ENCODE measurements around the gene COL6A1.
"Not testable (repeated sequence)": the region's sequence is repeated elsewhere in the genome, so short reads cannot be mapped to it uniquely, and the experiment has no call there.

Gene COL6A1

DNA sequence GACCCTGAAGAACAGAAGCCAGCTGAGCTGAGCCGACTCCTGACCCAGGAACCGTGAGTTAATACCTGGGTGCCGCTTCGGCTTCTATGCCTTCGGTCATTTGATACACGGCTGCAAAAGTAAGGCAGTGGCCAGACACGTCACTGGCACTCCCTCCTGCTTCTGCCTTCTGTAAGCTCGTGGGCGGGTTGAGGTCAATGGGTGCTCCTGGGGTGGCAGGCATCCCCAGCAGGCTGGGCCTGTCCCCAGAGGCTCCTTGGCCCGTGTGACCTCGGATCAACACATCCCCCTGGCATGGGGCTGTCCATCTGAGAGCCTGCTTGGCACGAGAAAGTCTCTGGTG lies 35.7 kb upstream of the COL6A1 start:
- DNase-seq (ENCODE audit: low read depth, low spot score), result no peak

DNA sequence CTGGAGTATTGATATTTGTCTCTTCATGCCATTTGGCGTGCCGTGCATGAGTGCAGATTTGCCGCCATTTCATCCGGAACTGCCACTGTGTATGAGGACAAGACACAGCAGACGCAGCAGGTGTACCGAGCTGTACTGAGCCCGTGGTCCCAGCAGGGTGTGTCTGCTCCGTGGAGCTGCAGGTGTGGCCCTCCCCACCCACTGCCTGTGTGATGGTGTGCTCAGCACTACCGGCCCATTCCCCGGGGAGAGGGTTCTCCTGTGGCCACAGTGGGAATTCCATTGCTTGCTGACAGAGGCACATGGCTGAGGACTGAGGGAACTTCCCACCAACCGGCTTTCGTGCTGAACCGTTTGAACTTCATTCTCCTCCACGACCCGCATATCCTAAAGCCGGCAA lies 34.3 kb upstream of the COL6A1 start:
- DNase-seq (ENCODE audit: low read depth, low spot score), result no peak

DNA sequence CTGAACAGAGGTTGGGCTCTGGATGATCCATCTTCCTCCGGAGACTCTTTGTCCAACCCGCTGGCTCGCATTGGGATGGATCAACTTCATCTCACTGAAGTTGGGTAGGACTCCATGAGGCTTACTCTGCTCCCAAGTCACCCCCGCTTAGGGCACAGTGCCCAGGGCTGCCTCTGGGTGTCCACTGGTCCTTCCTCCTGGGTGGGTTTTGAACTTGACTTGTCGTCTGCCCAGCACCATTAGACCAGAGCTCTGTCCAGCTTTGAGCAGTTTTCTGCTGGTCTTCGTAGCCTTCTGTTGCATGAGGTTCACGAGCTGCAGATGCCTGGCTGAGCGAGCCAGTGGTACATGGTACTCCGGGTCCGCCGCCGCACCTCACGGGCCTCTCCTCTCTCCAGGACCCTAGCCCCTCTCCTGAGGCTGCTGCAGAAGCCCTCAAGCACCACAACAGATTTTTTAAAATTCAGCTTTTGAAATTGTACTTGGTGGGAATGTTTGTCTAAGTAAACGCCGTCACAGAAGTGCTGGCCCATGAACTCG lies 33.8 kb upstream of the COL6A1 start:
- DNase-seq (ENCODE audit: low read depth, low spot score), result no peak

DNA sequence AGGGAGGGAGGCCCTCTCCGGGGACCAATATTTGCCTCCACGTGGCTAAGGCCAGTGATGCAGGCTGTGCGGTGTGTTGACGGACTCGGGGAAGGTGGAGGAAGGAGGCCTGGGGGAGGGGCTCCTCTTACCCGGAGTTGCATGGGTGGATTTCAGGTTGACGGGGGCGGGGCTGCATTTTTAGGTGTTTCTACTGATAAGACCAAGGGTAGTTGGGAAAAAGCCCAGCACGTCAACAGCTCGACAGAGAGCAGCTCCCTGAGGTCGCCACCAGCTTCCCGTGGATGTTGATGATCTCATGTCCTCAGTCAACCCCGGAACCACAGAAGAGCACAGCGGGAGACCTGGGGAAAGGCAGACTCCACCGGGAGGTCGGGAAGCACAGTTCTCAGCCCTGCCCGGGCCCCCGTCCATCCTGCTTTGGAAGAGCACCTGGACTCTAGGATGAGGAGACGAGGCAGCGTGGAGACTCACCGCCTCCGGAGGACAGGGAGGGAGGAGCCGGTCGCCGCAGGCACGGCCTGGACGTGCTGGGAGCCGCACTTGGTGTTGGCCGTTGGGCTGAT lies 32.9 kb upstream of the COL6A1 start:
- DNase-seq (ENCODE audit: low read depth, low spot score), result no peak

DNA sequence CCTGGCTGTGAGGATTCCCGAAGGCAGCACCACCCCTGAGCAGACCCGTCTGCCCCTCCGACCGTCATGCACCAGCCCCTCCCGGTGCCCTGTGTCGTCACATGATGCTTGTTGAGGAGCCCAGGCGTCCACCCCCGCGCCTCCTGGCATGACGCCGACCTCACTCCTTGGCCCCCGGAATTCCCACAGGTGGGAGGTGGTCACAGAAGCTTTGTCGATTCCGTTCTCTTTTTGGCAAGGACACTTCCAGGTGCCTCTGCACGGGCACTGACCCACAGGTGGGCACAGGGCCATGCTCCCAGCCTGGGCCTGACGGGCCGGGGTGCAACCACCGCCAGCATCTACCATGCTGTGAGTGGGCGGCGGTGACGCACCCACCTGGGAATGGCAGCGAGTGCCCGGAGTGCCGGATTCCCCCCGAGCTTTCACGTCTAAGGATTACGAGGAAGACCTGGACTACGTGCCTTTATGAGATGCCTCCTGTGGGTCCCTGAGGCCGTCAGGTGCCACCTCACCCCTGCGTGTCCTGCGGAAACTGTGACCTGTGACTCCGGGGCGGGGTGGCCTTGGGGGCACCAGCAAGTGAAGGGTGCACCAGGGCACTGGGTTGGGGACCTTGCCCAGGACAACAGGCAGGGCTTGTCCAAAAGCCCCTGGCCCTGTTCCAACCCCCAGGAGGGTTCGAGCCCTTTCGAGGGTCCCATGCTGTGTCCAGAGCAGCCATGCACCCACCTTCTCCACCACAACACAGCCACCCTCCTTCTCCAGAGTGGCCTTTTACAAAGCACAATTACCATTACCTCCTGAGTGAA lies 31.4 kb upstream of the COL6A1 start:
- DNase-seq (ENCODE audit: low read depth, low spot score), result no peak

DNA sequence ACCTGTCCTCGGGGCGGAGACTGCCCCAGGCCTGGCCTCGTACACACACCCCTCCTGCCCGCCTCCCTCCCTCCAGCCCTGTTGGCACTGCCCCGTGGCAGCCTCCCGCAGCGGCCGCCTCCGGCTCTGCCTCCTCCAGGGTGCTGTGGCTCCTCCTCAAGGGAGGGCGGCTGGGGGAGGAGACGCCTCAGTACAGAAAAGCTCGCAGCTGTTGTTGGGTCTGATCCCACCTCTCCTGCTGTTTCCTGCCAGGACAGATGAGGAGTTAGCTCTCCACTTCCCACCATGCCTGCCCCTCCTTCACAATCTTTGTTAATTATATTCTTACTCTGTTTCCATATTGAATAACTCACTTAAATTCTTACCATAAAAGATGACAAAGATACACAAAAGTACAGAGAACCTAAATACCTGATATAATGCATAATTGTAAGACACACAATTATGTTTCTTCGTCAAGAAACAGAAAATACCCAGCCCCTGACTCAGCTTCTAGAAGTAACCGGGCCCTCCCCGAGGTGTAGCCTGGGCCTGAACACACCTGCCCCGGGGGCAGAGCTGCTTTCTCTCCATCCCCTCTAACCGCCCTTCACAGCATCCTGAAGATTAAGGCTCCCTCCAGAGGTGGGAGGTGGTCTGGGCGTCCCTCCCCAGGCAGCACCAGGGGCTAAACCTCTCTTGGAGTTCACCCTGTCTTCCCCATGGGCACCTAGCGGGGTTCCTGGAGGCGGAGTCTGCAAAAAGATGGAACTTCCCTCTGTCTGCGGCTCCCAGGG lies 30.6 kb upstream of the COL6A1 start:
- DNase-seq (ENCODE audit: low read depth, low spot score), result no peak

DNA sequence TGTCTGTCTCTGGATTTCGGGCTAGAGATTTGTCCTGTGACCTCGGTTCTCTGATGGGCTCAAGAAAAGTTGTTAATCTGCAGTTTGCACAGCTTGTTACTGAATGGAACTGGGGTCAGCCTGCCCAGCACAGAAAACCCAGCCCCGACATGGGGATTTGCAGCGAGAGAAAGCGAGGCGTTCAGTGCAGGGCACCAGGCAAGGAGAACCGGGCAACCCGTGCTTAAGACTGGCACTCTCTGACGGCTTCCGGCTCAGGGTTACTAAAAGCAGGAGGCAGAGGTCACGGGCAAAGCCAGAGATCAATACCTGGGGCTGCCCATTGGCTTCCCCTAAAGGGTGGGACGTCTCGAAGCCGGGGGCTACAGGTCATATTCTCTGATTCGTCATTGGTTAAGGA lies 29.9 kb upstream of the COL6A1 start:
- DNase-seq (ENCODE audit: low read depth, low spot score), result no peak

DNA sequence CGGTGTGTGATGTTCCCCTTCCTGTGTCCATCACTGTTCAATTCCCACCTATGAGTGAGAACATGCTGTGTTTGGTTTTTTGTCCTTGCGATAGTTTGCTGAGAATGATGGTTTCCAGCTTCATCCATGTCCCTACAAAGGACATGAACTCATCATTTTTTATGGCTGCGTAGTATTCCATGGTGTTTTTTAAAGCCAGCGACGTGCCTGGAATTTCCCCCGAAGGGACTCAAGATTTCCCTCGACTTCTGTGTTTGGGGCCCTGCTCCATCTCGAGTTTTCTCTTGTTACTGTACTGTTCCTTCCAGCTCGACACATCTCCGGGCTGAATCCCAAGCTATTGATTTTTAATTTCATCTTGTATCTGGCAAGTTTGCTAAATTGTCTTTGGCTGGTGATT lies 29.0 kb upstream of the COL6A1 start:
- not testable (repeated sequence) for DNase-seq (ENCODE audit: low read depth, low spot score)

DNA sequence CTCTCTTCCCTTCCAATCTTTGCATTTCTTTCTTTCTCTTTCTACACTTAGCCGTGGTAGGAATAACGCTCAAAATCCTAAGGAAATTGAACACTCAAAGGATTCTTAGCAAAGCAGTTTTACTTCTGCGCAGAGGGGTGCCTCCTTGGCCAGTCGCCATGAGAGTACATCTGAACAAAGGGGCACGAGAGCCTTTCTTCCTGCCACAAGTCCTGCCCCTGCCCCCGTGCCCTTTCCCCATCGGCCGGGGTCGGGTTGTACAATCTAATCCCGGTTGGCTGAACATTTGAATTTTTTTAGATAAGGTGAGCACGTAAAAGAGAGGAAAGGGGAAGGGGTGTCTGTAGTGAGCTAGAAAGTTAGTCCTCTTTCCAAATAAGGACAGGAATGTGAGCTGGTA lies 28.6 kb upstream of the COL6A1 start:
- DNase-seq (ENCODE audit: low read depth, low spot score), result no peak

DNA sequence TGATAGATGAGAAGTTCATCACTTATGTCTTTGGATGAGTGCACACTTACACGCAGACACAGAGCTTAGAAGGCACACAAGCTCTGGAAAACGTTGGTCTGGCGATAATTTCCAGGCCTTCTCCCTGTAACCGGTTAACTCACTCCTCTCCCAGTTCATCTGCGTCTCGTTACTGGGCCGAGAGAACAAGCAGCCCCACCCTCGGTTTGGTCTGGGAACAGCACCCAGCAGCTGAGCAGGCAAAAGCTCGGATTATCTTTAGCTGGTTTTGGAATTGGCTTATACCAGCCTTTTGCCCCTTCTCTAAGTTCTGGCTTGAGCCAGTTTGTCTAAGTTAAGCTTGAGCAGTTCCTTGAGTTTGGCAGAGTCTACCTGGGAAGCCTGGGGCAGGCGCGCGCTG lies 27.3 kb upstream of the COL6A1 start:
- no peak for DNase-seq (ENCODE audit: low read depth, low spot score)

DNA sequence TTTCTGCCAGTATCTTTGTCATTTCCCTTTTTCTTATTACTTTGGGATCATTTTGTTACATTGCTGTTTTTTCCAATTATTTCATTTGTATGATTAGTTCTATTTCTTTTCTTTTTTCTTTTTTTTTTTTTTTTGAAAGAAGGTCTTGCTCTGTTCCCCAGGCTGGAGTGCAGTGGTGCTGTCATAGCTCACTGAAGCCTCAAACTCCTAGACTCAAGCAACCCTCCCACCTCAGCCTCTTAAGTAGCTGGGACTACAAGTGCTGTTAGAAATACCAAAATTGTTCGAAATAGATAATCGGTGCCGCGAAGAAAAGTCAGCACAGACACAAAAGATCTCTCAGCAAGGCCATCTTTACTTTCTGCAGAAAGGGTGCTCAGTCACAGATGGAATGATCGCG lies 26.6 kb upstream of the COL6A1 start:
- DNase-seq (ENCODE audit: low read depth, low spot score), result no peak

DNA sequence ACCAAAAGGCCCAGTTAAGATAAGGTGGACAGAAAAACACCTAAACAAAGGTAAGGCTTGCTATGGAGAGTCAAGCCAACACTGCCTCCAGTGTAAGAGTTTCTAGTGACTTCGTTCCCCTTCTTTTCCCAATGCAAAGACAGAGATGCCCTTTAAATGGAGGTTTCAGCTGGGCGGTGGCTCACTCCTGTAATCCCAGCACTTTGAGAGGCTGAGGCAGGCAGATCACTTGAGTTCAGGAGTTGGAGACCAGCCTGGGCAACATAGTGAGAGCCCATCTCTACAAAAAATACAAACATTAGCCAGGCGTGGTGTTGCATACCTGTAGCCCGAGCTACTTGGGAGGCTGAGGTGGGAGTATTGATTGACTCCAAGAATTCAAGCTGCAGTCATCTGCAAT lies 24.0 kb upstream of the COL6A1 start:
- no peak for DNase-seq (ENCODE audit: low read depth, low spot score)

DNA sequence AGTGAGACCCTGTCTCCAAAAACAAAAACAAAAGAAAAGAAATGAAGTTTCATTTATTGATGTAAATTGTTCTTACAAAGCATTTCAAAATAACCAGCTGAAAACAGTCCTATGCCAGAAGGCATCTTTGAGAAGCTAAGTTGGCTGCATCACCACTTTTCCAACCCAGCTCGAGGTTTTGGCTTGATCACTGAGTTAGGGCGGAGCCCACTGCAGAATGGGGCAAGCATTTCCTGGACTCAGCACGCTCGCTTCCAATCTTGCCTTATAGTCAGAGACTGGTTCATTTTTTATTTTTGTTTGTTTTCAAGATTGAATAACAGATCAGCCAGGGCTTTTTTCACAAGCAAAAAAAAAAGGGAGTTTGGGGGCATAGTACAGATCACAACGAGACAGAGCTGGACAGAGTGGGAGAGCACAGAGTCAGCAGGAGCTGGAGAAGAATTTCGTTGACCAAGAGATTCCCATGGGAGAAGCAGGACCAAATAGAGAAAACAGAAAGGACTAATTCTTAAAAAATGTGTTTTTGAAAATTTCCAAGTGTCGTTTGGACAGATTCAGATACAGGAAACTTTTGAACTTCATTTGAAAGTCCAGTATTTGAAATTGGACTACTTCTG lies 23.5 kb upstream of the COL6A1 start:
- no peak for DNase-seq (ENCODE audit: low read depth, low spot score)

DNA sequence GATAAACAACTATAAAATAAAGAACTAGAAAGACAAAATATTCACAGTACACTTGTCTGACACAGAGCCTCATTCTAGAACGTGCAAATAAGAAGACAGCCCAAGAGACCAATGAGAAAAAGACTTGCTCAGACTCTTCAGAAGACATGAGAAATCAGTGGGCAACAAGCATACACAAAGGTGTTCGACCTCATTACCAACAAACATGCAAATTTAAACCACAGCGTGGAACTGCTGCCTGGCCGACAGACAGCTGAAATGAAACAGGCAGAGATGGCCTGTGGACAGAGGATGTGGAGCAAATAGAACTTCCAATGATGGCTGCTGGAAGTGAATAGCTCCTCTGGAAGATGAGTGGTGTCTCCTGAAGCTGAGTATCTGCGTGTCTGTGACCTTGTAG lies 22.4 kb upstream of the COL6A1 start:
- no peak for DNase-seq (ENCODE audit: low read depth, low spot score)

DNA sequence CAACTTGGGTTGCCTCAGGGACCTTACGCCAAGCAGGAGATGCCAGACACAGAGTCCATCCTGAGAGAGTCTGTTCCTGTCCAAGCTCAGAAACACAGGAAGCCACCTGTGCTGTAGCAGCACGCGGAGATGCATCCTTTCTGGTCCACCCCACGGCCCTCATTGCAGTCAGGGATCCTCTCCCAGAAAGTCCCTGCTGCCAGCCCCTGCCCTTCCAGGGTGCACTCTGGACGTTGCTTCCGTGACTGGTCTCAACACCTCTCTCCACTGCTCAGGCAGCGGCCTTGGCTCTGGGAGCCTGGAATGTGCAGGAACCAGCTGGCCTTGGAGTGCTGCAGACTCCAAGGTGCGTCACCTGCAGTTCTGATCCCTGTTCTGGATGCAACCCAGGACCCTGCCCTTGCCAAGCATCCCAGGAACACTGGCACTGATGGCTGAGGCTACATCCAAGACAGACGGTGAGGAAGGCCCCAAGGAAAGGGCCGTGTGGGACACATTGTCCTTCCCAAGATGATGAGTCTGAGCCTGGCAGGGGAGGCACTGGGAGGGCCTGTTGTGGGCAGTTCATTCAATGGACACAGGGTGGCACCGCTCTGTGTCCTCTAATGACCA lies 21.7 kb upstream of the COL6A1 start:
- no peak for DNase-seq (ENCODE audit: low read depth, low spot score)

DNA sequence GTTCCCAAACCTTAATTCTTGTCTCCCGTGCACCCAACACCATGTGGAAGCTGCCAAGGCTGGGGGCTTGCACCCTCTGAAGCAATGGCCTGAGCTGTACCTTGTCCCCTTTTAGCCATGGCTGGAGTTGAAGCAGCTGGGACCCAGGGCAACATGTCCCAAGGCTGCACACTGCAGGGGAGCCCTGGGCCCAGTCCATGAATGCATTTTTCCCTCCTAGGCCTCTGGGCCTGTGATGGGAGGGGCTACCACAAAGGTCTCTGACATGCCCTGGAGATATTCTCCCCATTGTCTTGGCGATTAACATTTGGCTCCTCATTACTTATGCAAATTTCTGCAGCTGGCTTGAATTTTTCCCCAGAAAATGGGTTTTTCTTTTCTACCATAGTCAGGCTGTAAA lies 20.2 kb upstream of the COL6A1 start:
- DNase-seq (ENCODE audit: low read depth, low spot score), result not testable (repeated sequence)

DNA sequence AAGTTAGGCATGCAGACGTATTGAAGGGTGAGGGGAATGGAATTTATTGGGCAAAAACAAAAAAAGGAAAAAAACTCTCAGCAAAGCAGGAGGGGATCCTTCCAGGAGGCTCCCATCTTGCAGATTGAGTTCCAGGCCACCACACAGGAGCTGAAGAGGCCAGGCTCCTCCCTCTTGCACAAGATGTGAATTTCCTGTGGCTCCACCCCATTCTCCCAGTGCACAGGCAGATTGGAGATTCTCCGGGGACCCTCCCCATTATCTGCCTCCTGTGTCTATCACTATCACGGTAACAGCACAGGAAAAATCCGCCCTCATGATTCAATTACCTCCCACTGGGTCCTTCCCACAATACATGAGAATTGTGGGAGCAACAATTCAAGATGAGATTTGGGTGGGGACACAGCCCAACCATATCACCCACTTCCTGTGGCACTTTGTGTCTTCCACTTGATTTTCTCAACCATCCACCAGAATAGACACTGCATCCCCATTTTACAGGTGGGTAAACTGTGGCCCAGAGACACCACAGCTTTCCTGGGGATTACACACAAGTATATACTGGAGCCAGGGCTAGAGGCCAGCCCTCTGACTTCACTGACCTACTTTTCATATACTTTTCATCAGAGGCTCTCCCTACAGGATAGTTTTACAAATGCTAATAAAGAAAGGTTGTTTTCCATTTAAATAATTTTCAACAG lies 18.9 kb upstream of the COL6A1 start:
- no peak for DNase-seq (ENCODE audit: low read depth, low spot score)

DNA sequence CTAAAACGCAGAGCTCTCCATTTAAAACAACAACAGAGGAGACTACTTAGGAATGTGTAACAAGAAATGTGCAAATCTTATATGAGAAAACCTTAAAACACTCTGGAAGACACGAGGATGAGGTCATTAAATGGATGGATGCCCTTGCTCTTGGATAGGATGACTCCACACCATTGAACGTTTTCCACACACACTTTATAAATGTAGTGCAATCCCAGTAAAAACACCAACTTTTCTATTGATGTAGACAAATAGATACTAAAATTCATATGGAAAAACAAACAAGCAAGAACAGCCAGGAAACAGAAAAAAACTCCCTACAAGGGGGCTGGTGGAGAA lies 18.4 kb upstream of the COL6A1 start:
- no peak for DNase-seq (ENCODE audit: low read depth, low spot score)

DNA sequence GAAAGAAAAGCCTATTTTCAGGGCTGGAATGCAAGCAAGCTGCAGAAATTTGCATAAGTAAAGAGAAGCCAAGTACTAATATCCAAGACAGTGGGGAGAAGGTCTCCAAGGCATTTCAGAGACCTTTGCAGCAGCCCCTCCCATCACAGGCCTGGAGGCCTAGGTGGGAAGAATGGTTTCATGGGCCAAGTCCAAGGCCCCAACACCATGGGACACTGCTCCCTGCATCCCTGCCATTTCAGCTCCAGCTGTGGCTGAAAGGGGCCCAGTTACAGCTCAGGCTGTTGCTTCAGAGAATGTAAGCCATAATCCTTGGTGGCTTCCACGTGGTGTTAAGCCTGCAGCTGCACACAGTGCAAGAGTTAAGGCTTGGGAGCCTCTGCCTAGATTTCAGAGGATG lies 16.9 kb upstream of the COL6A1 start:
- DNase-seq (ENCODE audit: low read depth, low spot score), result no peak

DNA sequence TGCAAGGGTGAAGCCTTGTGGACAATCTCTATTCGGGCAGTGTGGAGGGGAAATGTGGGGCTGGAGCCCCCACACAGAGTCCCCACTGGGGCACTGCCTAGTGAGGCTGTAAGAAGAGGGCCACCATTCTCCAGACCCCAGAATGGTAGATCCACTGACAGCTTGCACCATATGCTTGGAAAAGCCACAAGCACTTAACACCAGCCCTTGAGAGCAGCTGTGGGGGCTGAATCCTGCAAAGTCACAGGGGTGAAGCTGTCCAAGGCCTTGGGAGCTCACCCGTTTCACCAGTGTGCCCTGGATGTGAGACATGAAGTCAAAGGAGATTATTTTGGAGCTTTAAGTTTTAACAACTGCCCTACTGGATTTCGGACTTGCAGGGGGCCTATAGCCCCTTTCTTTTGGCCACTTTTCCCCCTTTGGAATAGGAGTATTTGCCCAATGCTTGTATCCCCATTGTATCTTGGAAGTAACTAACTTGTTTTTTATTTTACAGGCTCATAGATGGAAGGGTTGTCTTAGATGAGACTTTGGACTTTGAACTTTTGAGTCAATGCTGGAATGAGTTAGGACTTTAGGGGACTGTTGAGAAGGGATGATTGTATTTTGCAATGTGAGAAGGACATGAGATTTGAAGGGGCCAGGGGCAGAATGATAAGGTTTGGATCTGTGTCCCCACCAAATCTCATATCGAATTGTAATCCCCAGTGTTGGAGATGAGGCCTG lies 16.3 kb upstream of the COL6A1 start:
- DNase-seq (ENCODE audit: low read depth, low spot score), result no peak
